ENCODE results near the gene DCTN4. TPM values are rescaled to one million over a fixed set of nuclear protein-coding genes. Genes with fewer than 3 reads are reported as not detected.

Gene DCTN4
- total and polyA plus RNA-seq, 9 of the 15 experiments (the other 6 are each of a cell fraction or from before 2014, with no cell fraction given) = 20.4 to 64.9 (median 49.9) TPM

- TF ChIP-seq PKNOX1 (IDR thresholded peaks at IDR 0.05) (peak; percentile 43; the same call in 1 of the 2 replicates), ZBTB43 (CRISPR knock-in tag; IDR thresholded peaks at IDR 0.05) (no peak), CTCF (IDR thresholded peaks at IDR 0.05 in 2 of 3, conservative IDR thresholded peaks at IDR 0.05 in 1 of 3; ENCODE audit: insufficient read depth in 2 of 3, low read depth in 1 of 3, low read length in 3 of 3) (peak; percentile 57 to 68 (median 65)), ID3 (CRISPR knock-in tag; IDR thresholded peaks at IDR 0.05) (no peak), ID3 (tag; IDR thresholded peaks at IDR 0.05) (no peak; the same call in 1 of the 2 replicates), ZFPM2 (CRISPR knock-in tag; IDR thresholded peaks at IDR 0.05) (0 out of 2 replicates have a peak, but pooled peaks have one; percentile 49), ETS2 (tag; IDR thresholded peaks at IDR 0.05; ENCODE audit: borderline replicate concordance, poor library complexity, severe bottlenecking) (no peak), MIER1 (IDR thresholded peaks at IDR 0.05; ENCODE audit: low read depth) (0 out of 2 replicates have a peak, but pooled peaks have one; percentile 33), POLR2H (tag; IDR thresholded peaks at IDR 0.05; ENCODE audit: low read depth) (peak; percentile 50; the same call in 1 of the 2 replicates), RFX7 (CRISPR knock-in tag; IDR thresholded peaks at IDR 0.05) (no peak), HMGXB4 (CRISPR knock-in tag; IDR thresholded peaks at IDR 0.05) (no peak), KHSRP (IDR thresholded peaks at IDR 0.05) (no peak), POLR2A (conservative IDR thresholded peaks at IDR 0.05) (peak; percentile 89), SMAD1 (IDR thresholded peaks at IDR 0.05; ENCODE audit: low read depth, low read length, partially characterized antibody) (peak; percentile 35), GABPB2 (CRISPR knock-in tag; conservative IDR thresholded peaks at IDR 0.05) (no peak), TAF9B (IDR thresholded peaks at IDR 0.05; ENCODE audit: partially characterized antibody) (peak; percentile 67), NR4A1 (CRISPR knock-in tag; IDR thresholded peaks at IDR 0.05) (0 out of 2 replicates have a peak, but pooled peaks have one; percentile 78), NR4A1 (tag; IDR thresholded peaks at IDR 0.05) (no peak), ESRRA (IDR thresholded peaks at IDR 0.05; ENCODE audit: borderline replicate concordance, low read depth) (no peak), ZBTB17 (CRISPR knock-in tag; IDR thresholded peaks at IDR 0.05) (no peak)
These were observed 58.0 kb downstream of the DCTN4 start, which contains the start of gene RBM22 (continued) for GRCh38 chr5:150700594-150701377.
